Midbrain (tissue), 1 donor: Measurements from ENCODE around the gene MICALL2.
"Not testable (repeated sequence)": the region's sequence is repeated elsewhere in the genome, so short reads cannot be mapped to it uniquely, and the experiment has no call there.

Experiments used
- DNase-seq: peaks from one replicate; lab custom pipeline; 2025; lab: John Stamatoyannopoulos, UW

The MICALL2 gene

DNA sequence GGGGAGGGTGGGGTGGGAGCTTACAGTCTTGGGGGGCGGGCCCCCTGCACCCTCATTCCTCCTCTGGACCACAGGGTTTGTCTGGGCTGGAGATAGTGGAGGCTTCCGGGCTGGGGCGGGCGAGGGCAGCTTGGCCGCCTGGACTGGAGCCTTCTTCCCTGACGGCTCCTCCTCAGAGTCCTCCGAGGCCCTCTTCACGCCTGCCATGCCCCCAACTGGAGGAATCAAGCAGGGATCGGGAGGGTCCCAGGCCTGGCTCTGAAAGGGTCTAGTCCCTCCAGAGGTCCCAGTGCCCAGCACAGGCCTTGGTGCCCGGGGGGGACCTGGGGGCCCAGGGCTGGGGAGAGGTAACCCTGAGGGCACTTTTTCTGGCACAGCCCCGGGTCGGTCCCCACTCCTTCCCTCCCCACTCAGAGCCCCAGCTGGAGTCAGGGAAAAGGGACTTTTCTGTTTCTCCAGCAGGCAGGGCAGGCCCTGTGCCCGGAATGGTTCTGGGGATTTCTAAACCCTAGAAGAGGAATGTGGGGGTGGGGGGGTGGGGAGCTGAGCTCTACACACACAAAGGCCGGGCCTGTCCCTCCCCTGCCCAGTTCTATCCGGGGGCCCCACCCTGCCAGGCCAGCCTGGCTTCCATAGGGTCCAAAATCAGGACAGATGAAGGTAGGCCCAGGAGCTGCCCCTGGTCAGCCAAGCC, 11.6 kb downstream of the MICALL2 start:
- peak; percentile 76 for DNase-seq

DNA sequence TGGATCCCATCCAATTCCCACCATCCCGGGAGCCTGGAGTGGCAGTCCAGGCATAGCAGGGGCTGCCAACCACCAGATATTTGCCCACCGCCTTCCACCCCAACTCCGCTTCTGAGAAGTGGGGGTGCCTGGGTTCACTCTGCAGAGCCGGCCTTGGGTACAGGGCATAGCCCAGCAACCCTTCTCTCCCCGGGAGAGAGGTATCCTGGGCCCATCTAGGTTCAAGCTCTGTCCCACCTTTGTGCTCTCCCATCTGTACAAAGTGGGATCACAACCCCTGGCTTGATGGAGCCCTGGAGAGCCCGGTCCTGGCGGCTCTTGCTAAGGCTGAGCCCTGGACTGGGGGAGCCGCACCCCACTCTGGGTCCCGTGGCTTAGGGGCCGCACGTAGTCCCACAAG, 12.2 kb downstream of the MICALL2 start:
- DNase-seq = no peak

- DNase-seq = no peak
These were observed 12.6 kb downstream of the MICALL2 start for GRCh38 chr7:1446620-1447032.

DNA sequence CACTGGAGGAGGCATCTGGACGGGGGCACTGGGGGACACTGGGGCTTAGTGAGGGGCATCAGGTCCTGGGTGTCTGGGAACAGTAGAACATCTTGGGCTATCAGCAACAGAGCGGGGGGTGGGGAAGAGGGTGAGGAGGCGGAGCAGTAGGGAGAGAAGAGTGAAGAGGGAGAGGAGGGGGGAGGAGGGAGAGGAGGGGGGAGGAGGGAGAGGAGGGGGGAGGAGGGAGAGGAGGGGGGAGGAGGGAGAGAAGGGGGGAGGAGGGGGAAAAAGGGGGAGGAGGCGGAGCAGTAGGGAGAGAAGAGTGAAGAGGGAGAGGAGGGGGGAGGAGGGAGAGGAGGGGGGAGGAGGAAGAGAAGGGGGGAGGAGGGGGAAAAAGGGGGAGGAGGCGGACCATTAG, 13.2 kb downstream of the MICALL2 start:
- peak; percentile 80 for DNase-seq

GRCh38 chr7:1445341-1445740, 13.9 kb downstream of the MICALL2 start:
- DNase-seq = no peak

DNA sequence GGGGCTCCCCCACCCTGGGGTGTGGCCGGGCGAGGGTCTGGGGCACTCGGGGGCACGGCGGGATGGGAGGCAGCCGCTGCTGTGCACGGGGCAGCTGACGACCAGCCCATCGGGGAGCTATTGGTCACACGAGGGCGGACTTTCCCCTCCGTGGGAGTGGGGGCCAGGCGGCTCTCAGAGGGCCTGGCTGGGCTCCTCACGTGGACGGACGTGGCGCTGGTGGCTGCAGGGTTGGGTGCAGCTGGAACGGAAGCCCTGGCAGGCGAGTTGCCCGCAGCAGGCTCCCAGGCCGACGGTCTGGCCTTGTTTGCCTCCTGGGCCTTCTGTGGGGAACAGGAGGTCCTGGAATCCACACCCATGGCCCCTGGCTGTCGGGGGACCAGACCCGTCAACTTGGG, 14.3 kb downstream of the MICALL2 start:
- no peak for DNase-seq

DNA sequence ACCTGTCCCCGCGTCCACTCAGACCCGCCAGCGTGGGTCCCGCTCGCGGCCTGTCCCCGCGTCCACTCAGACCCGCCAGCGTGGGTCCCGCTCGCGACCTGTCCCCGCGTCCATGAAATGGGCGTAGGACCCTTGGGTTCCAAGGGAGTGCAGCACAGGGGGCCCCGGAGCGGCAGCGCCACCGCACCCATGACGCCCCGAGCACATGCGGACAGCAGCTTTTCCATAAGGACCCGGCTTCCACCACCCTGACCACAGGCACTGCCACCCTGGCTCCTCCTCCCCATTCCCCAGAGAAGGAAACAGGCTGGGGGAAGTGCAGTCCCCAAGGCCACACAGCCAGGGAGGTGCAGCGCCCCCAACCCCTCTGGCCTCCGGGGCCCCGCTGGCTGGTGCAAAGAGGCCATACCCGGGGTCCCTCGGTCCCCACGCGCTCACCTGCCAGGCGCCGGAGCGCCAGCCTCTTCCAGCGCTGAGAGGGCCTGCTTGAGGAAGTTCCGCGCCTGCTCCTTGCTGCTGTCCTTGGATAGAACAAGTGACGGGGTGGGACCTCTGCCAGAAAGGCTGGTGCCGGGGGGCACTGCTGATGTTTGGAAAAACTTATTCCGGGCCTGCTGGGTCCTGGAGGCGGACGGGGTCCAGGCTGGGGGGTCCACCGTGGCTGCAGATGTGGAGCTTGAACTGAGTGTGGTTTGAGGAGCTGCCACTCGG, 14.9 kb downstream of the MICALL2 start:
- no peak for DNase-seq

DNA sequence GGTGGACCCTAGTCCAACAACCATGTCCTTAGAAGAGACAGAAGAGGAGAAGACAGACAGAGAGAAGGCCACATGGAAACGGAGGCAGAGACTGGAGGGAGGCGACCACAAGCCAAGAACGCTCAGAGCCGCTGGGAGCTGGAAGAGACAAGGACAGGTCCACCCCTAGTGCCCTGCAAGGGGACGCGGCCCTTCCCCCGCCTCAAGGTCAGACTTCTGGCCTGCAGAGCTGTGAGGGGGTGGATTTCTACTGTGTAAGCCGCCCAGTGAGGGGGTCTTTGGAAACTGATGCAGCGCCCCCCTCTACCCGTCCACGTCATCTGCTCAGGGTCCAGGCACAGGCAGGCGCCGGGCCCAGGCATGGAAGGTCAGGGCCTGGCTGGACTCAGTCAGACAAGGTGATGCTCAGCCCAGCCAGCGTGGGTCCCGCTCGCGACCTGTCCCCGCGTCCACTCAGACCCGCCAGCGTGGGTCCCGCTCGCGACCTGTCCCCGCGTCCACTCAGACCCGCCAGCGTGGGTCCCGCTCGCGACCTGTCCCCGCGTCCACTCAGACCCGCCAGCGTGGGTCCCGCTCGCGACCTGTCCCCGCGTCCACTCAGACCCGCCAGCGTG, 15.6 kb downstream of the MICALL2 start:
- not testable (repeated sequence) for DNase-seq

- DNase-seq = no peak
These were observed 16.7 kb downstream of the MICALL2 start for GRCh38 chr7:1442355-1443124.

DNA sequence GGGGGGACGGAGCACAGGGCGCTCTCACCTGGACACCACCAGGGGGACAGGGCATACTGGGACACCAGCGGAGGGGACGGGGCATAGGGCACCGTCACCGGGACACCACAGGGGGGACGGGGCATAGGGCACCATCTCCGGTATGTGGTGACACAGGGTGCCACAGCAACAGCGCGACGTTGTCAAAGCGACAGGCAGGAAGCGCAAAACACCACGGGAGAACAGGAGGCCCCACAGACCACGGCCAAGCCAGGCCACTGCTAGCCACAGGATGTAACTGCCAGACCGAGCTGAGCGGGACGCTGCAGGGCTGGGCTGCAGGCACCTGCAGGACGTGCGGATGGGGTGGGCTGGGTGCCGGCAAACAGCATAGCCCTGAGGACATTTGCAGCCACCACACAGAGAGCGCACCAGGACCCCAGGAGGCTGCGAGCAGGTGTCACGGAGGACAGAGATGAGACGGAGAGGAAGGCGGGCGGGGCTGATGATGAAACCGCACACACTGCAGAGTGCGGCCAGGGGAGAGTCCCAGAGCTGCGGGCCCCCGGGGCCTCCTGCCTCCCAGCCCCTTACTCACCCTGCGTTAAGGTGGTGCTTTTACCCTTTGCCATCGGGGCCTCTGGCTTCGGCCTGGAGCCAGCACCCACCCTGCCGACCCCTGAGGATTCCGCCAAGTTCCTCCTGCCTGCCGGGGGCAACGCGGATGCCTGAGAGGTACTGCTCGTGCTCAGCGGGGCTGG, 17.5 kb downstream of the MICALL2 start:
- no peak for DNase-seq

- no peak for DNase-seq
These were observed 18.6 kb downstream of the MICALL2 start for GRCh38 chr7:1440620-1441019.

GRCh38 chr7:1439373-1440363, 19.6 kb downstream of the MICALL2 start:
- no peak for DNase-seq

DNA sequence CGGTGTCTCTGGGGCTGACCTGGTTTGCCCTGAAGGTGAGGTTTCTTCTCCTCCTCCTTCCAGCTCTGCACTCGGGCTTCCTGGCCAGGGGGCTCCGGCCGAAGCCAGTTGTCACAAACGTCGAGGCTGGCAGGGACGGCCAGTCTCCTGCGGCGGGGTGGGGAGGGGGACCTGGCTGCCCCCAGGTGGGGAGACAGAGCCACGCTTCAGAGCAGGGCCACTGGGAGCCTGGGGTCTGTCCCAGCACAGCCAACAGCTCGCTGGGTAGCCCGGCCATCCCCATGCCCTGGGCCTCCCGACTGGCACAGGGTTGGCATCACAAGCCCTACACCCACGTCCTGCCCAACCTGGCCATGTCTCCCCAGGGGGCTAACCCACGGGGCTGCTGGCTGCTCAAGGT, 20.4 kb downstream of the MICALL2 start:
- no peak for DNase-seq

GRCh38 chr7:1438208-1438607, 21.1 kb downstream of the MICALL2 start:
- no peak for DNase-seq

DNA sequence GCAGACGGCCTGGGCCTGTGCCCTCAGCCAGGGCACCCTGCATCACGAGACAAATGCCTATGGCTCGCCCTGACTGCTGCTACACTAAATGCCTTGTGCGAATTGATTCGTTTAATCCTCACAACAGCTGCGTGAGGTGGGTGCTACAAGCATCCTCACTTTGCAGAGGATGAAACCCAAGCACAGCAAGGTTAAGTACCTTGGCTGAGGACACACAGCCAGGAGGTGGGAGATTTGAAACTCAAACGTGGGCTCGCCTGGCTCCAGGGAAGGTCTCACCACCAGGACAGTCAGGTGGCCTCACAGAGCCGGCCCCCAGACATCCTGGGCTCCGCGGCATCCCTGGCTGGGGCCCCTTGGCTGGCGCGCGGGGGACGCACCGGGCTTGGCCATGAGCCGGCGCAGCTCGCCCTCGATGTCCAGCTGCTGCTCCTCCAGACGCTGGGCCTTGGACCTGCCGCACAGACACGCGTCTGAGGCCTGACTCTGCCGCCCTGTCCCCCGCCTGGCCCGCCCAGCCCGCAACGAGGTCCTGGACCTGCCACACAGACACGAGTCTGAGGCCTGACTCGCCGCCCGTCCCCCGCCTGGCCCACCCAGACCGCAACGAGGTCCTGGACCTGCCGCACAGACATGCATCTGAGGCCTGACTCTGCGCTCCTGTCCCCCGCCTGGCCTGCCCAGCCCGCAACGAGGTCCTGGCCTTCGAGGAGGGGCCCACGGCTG, 22.0 kb downstream of the MICALL2 start:
- DNase-seq = no peak

GRCh38 chr7:1436608-1437007, 22.7 kb downstream of the MICALL2 start:
- DNase-seq = no peak

DNA sequence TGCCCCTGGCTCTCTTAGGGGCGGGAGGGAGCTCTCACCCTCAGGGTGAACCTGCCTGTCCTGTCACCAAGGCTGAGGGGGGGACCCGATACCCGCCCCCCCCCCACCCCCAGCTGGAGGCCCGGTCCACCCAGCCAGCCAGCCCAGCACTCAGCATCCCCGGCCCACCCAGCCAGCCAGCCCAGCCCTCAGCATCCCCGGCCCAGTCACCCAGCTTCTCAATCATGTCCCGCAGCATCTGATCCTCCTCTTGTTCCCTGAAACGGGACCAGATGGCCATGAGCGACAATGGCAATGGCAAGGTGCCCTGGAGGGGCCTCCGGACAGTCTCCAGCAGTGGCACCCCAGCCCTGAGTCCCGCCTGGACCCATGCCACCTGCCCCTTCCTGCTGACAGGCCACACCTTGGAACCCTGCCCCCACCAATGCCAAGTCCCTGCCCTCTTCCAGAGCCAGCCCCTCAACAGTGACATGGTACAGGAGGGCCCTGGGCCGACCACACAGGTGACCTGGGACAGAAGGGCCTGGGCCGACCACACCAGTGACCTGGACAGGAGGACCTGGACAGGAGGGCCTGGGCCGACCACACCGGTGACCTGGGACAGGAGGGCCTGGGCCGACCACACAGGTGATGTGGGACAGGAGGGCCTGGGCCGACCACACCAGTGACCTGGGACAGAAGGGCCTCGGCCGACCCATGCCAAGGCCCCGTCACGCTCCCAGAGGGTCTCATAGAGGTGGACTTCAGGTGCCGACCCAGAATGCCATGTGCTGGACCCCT, 24.2 kb downstream of the MICALL2 start:
- no peak for DNase-seq

DNA sequence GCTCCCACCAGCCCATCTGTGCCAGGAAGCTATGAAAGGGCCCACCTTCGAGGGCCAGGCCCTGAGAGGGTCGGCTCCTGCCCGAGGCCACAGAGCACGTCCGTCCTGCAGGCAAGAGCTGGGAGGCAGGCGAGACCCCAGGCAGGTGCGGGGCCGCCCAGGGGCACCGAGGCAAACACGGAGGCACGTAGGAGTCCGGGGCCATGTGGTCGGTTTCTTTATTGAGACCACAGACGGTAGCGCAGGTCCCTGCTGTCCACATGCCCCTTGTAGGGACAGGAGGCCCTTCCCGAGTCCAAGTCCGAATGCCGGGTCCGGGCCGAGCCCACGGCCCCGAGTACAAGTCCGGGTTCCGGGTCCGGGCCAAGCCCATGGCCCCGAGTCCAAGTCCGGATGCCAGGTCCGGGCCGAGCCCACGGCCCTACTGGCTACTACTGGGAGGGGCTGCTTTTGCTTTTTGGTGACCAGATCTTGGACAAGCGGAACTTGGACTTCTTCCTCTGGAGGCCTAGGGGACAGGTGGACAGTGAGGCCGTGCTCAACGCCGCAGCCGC, 25.0 kb downstream of the MICALL2 start:
- no peak for DNase-seq
